GM19023 (cell line): Measurements from ENCODE around the gene BANK1.

Experiments used
- ATAC-seq: cut with Tn5 transposase; IDR thresholded peaks from one replicate; pipeline ENCODE4 v1.9.1; 2021; ENCODE audit warnings: mild to moderate bottlenecking, moderate library complexity; ENCODE audit not compliant: unreplicated experiment

The BANK1 gene

DNA sequence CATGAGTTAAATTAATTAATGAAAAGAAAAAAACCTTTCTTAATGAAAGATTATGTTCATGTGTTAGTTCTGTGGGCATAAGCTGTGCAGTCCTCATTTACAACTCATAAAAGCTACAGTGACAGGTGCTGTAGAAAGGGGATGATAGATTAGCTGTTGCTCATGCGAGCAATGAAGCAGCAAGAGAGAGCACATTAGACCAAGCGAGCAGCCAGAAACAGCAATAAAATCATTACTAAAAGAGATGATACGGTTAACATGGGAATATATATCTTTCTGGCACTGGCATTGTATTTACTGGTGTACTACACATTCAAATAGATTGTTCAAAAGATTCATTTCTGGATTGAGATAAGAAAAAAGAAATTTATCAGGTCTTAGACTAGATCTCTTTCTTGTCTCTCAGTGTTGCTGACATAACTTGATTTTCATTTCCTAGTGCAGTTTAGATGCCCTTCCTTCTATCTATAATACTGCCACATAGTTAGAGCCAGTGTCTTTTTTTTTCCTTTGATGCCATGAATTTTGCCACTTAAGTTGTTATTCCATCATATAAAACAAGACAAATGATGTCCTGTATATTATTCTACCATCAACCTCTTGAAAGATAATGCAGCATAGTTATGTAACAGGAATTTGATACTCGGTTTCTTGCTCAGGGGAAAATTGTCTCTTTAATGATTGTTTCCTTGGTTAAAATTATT is 164.6 kb downstream of the BANK1 start:
- ATAC-seq = no peak

DNA sequence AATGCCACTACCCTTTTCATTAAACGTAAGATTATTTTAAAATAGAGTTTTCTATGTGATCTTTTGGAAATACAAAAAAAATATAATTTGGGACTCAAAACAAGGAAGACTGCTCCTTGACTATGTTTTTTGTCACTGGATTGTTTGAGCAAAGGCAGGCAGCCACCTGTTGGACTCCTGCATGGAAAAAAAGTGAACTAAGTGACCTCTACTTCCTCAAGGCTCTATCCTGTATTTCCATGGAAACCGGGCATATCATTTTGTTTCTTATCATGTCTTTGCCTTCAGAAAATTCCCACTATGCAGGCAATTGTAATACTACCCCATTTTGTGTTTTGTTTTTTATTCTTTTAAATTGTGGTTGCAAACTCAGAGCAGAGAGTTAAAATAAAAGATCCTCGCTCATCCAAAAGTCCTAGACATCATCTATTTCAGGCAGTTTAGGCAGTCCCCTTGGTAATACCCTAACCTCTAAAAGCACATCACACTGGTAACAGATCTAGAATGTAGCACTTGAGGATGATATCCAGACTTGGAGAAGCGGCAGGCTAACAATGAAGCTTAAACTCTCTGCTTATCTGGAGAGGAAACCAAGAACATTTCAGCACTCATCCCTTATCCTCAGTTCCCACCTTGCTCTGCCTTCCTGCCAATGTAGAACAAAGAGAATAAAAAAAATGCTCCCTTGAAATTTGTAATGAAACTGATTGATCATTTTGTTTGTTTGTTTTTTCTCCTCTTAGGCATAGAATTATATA is 165.7 kb downstream of the BANK1 start:
- ATAC-seq = no peak

DNA sequence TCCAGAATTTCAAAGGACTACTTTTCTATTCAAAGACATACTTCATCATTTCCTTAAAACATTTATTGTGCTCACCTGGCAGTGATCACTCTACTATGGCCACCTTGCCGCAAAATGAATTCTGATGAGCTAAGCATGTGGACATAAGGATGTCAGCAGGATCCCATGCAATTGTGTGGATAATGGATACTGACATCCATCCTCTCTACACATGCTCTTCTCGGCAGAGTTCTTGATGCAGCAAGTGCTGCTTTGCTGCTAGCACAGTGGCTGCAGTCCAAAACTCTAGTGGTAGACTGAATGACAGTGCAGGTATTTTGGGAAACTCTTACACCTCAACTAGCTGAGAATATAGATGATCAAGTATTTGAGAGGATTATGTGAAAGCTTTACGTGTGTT is 168.0 kb downstream of the BANK1 start:
- no peak for ATAC-seq

DNA sequence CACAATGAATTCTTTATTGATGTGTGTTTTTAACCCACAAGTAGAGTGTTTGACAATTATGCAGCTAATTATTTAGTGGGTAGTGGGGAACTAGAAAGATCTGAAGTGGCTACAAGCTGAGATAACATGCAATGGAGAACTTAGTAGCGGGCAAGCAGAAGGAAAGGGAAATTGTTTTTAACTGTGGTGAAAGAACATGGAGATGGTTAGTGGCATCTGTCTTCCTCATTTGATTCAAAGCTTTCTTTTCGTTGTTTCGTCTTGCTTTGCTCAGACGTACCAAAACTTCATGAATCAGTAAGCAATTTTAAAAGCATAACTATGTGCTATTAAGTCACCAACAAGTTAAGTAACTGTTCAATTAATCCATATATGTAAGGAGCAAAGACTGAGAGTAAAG is 169.9 kb downstream of the BANK1 start:
- no peak for ATAC-seq

DNA sequence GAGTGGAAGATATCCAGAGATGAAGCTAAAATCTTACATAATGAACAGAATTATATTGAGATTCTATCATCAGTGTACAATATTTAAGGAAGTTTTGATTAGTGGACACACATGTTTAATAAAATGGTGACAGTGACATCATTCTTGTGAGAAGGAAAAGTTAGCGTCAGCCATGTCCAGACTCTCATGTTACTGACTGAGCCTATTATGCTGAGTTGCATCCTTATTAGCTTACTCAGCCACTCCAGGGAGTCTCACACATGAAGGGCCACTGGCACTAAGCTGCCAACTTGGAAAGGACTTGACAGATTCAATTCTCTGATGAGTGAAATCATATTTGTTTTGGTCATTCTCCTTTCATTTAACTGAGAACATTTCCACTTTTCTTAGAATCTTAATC is 170.6 kb downstream of the BANK1 start:
- ATAC-seq = no peak

DNA sequence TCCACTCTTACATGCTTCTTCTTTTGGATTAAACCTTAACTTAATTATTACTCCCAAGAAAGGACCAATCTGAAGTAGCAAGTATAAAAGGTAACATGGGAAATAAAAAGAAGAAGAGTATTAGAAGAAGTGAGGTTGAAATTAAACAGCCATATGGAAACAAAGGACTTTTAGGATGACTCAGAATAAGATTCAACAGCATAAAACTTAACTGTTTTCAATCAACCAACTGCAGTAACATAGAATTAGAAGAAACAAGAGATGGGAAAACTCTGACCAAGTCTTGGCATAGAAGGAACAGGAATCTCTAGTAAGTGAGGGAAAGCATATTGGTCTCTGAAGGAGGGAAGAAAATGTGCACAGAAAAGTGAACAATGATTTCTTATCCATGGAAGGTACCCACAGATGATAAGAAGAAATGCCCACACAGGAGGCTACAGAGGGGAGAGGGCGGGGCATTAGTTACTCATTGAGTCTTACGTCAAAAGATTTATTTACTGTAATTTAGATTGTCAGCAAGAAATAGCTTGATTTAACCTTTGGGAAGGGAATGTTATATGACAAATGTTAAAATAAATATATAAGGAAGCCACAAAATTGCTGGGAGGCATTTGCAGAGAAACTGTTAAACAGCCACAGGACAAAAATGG is 177.3 kb downstream of the BANK1 start:
- ATAC-seq = no peak

DNA sequence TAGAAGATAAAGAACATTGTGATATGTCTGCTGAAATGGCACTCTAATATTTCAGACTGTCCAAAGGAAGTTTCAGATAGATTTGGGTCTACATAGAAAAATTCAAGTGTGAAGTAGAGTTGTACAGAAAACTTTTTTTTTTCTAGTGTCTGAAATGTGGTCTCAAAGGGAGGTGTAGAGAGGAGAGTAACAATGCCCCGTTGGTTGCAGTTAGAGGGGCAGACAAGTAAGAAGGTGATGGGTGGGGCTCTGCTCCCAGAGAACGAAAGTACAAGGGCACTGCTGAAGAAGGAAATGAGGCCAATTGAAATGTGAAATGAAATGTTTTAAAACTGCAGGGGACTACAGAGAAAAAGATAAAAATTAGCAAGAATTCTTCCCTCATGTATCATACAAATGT is 177.8 kb downstream of the BANK1 start:
- no peak for ATAC-seq

DNA sequence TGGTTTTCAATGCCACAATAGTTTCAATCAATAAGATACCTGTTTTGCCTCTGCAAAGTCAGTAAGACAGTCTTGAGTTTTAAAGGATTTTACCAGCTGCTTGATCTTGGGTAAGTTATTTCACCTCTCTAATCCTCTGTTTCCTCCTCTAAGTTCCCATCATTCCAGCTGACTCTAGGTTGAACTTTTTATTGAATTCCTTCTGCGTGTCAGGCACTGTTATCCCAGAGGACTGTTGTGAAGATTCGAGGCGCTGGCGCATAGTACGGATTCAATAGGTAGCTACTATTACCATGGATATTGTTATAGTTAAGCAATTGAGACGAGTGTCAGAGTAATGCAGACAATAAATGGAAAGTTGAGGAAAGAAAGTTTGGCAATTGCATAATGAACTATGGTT is 179.4 kb downstream of the BANK1 start:
- no peak for ATAC-seq

DNA sequence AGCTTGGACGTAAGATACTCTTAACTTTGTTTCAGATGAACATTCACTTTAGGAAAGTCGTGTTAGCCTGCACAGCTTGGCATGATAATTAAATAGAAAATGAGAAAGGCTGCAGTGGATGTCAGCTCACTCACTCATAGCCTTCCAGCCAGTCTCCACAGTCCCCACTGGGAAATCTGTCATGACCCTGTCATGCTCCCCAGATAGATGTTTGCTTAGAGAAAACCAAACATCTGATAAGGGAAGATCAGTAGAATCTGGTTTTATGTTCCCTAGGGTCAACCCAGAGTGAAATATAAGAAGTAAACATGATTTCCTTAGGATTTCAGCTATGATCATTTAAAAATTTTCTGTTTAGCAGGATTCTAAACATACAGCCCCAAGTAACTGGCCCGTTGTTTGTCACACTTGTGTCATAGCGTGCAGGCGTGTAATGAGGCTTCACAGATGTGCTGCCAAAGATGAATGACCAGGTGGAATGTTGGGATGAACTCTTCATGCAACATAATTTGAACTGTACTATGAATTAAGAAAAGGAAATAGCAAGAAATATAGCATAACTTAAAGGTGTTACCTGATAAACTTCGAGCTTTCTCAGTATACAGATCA is 180.1 kb downstream of the BANK1 start:
- no peak for ATAC-seq

DNA sequence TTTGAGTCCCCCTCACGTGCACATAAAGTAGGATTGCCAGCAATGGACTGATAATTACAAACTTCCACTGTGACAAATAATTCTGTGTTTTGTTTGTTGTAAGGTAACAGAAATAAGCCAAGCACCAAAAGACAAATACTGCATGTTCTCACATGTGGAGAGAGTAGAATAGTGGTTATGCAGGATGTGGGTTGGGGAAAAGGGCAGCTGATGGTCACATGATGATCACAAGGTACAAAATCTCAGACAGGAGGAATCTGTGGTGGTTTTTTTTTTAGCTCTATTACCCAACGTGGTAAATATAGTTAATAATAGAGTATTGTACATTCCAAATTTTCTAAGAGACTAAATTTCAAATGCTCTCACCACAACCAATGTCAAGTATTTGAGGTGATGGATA is 182.3 kb downstream of the BANK1 start:
- ATAC-seq = no peak

DNA sequence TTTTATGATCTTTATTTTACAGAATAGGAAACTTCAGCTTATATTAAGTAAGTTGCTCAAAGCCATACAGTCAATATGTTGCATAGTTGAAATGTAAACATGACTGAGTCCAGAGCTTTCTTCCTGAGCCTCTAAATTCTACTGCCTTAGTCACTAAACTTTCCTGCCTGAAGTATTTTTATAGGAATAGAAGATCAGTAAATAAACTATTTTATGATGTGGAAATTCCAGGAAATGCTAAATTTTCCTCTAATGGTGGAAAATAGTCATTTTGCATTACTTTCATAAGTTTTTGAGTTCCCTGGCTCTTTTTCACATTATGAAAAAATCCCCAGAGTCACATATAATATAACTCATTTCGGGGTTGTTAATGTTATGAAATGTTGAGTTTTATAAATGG is 182.8 kb downstream of the BANK1 start:
- ATAC-seq = no peak

DNA sequence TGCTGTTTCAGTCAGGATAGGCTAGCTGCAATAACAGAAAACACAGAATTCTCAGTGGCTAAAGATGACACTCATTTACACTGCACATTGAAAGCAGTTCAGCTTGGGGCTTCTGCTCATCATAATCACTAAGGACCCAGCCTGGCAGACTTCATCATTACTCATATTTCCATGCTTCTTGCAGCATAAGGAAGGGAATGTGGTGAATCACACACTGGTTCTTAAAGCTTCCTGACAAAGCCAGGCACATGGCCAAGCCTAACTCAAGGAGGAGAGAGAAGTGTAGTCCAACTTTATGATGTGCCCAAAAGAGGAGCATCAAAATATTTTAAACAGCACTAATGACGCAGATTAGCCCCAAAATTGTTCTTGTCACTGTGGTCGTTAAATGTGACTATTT is 186.5 kb downstream of the BANK1 start:
- ATAC-seq = no peak

DNA sequence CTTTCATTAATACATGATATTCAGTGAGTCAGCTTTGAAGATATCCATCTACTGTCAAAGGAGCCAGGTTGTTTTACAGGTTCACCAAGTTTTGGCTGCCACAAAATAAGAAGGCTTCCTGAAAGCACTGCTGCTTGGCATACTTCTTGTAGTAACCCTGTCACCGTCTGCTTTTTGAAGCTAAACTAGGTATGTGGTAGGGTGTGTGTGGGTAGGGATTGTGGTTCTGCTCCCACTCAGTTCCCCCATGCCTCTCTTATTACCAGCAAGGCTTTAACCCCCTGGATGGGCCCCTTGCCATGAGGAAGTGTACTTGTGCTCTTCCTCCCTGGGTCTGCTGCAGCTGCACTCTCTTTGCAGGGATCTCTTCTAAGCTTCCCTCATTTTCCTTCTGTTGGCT is 191.2 kb downstream of the BANK1 start:
- no peak for ATAC-seq

DNA sequence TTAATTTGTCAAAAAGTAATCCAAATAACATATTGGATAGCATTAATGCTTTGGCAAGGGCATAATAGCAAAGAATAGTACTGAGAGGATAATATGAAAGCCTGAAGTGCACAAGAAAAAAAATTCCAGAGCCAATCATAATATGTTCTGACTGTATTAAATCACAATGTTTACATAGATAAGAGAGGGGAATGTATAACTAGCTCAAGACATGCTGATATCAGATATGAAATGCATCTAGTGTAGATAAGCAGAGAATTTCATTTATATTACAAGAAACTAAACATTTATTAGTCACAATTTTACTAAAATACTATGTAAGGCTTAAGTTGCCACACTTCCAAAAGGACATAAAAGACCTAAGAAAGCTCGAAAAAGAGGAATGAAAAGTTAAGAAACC is 193.3 kb downstream of the BANK1 start:
- ATAC-seq = no peak

DNA sequence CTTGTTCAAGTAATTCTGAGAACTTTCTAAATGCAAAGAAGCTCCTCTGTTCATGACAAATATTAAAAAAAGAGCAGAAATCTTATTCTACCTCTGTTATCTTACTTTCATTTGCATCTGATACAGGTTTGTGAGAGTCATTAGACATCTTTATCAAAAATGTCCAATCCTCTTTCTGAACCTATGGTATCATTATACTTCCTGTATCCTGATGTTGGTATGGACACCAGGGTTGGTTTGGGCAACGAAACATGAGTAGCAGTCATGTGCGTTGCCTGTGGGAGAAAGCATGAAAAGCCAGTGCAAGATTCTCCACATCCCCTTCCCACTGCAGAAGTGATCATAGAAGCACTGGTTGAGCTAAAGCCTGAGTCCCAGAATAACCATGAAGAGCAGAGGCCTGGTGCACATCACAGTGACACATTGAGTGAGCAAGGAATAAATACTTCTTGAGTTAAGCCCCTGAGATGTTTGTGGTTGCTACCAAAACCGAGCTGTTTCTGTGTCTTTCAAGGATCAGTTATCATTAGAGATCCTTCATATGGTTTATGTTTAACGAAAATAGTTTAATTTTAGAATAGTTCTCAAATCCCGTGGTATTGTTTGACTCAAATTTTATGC is 197.2 kb downstream of the BANK1 start:
- peak; percentile 89 for ATAC-seq

DNA sequence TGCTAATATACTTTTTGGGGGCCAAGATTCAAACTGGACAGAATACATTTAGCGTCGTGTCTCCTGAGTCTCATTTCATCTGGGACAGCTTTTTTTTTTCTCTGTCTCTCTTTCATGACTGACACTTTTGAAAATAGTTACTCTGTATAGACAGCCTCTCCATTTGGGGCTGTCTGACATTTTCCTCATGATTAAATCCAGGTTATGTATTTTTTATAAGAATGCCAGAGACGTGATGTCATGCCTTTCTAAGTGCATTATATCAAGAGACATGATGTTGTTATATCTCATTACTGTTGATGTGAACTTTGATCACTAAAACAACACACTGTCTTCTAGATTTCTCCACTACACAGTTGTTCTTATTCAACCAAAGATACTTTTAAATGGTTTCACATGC is 199.0 kb downstream of the BANK1 start:
- ATAC-seq = no peak

DNA sequence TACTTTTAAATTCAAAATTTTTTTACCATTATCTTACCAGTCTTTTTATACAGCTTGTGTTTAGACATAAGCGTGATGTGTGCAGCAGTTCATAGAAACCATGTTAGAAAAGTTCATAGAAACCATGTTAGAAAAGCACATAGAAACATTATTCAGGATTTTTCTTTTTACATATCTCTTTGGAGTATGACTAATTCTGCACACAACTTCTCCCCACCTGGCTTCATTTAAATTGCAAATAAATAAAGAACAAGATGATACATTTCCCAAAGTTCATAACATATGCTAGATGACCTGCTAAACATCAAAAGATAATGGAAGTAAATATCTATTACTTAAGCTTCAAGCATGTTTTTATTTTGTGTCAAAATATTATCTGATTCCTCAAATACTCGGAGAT is 201.9 kb downstream of the BANK1 start:
- no peak for ATAC-seq

DNA sequence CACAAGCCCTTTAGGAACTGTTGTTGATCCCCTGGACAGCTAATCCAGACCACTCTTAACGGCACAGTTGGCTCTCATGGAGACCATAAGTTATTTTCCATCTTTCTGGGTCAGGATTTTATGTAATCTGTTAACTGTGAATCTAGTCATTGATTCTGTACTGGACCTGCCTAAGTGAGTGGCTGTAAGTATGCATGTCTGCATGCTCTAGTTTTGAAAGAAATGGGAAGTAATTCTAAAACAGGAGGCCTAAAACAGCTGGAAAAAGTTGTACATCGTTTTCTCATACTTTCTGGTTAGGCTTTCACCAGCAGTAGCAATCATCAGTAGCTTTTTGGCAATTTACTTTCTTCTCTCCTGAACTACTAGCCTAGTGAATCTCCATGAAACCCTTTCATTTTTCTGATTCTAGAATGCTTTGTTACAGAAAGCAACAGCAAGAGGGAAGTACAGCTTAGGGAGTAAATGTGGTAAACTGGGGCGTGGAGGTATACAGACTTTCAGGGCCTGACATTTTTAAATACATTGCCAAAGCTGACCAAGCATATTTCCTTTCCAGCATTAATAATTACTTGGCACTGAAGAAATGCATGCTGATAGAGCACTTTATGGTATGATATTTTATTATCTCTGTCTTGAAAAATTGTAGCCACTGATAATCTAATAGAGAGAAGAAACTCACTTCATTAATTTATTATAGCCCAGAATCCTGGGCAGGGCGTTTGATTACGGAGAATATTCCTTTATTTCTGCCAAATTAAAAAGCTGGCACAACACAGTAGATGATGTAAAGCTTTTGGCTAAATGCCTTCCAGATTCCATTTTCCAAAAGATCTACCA is 202.7 kb downstream of the BANK1 start:
- ATAC-seq = no peak

DNA sequence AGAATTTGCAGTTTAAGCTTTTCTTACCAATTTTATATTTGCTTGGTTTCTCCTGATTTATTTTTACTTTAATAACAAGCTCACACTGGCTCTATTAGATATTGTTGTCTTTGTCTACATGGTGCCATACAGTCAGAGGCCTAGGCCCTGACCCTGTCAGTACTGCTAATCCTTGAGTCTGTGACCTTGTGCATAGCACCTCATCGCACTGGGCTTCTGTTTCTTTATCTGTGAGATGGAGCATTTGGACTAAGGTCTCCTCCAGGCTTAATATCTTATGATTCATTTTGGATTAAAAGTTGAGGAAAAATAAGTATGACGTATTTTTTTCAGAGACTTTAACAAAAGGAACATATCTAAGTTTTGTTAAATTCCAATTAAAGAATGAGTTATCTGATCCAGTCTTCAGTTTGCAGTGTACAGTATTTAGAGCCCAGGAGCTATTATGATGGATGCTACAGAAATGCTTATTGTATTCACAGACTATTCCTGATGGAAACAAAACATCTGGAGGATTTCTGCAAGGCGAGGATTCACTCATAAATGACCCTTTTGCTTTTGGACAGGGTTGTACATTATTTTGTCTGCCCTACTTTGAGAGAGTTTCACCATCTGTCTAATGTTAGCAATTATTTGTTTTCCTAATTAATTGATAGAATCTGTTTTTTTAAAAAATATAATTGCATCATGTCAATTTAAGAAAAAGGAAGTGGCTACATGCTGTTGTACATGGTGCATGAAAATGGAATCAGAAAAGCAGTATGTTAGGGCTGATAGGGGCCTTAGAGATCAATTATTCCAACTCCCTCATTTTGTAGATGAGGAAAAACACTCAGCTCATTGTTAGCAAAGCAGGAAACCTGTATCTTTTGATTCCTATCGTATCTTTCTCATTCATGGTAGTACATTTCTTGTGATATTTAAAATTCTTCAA is 203.6 kb downstream of the BANK1 start:
- ATAC-seq = no peak
